ENCODE measurements around the gene LIX1. TPM values are rescaled to one million over a fixed set of nuclear protein-coding genes. Genes with fewer than 3 reads are reported as not detected.

The LIX1 gene
- total RNA-seq, 1 experiment from 2014 or later = not detected

GRCh38 chr5:97071101-97071500 is 71.3 kb downstream of the LIX1 start:
- no peak overlapping the region for H3K4me3 Mint-ChIP-seq (ENCODE audit: unreplicated experiment)
- intact Hi-C loops (cut with micrococcal nuclease) = no loop called here
- POLR2A ChIA-PET = interaction anchor here (0.6 kb wide), 1 partner anchor 110 kb away, joined by 3 read pairs; no protein-coding TSS in a partner anchor
- no peaks in the 10 kb centered on the region for H3K9me3 Mint-ChIP-seq (ENCODE audit: unreplicated experiment)
- H3K4me1 Mint-ChIP-seq (ENCODE audit: insufficient read depth, unreplicated experiment) = no peaks in the 10 kb centered on the region
- CTCF ChIA-PET = interaction anchor here (0.7 kb wide), 1 partner anchor 320 kb away, joined by 3 read pairs; no protein-coding TSS in a partner anchor
- BruUV-seq (replicated peaks) = no TSS peak
- H3K27me3 Mint-ChIP-seq (ENCODE audit: insufficient read depth, unreplicated experiment) = no peaks in the 10 kb centered on the region
- H3K27ac Mint-ChIP-seq (ENCODE audit: low read depth, unreplicated experiment) = no peak overlapping the region
- peak; percentile 70 for DNase-seq (ENCODE audit: unreplicated experiment)
- H3K36me3 Mint-ChIP-seq (ENCODE audit: insufficient read depth, unreplicated experiment) = no peaks in the 10 kb centered on the region
- no peak for TF ChIP-seq CTCF (IDR thresholded peaks at IDR 0.05; ENCODE audit: unreplicated experiment)

GRCh38 chr5:97070234-97070633 is 72.2 kb downstream of the LIX1 start:
- H3K36me3 Mint-ChIP-seq (ENCODE audit: insufficient read depth, unreplicated experiment) = no peaks in the 10 kb centered on the region
- no TSS peak for BruUV-seq (replicated peaks)
- no peak overlapping the region for H3K4me3 Mint-ChIP-seq (ENCODE audit: unreplicated experiment)
- CTCF ChIA-PET = interaction anchor here (0.8 to 1.3 kb wide), 3 partner anchors 28 to 202 kb away, joined by 3 read pairs; no protein-coding TSS in a partner anchor
- no peaks in the 10 kb centered on the region for H3K27me3 Mint-ChIP-seq (ENCODE audit: insufficient read depth, unreplicated experiment)
- H3K9me3 Mint-ChIP-seq (ENCODE audit: unreplicated experiment) = no peaks in the 10 kb centered on the region
- H3K4me1 Mint-ChIP-seq (ENCODE audit: insufficient read depth, unreplicated experiment) = no peaks in the 10 kb centered on the region
- no peak overlapping the region for H3K27ac Mint-ChIP-seq (ENCODE audit: low read depth, unreplicated experiment)
- POLR2A ChIA-PET = no interaction called here
- intact Hi-C loops (cut with micrococcal nuclease) = no loop called here
- no peak for DNase-seq (ENCODE audit: unreplicated experiment)
- TF ChIP-seq CTCF (IDR thresholded peaks at IDR 0.05; ENCODE audit: unreplicated experiment) = no peak

GRCh38 chr5:97067296-97067850 is 75.0 kb downstream of the LIX1 start:
- DNase-seq (ENCODE audit: unreplicated experiment) = no peak
- H3K4me3 Mint-ChIP-seq (ENCODE audit: unreplicated experiment) = no peak overlapping the region
- no peak overlapping the region for H3K27ac Mint-ChIP-seq (ENCODE audit: low read depth, unreplicated experiment)
- intact Hi-C loops (cut with micrococcal nuclease) = no loop called here
- POLR2A ChIA-PET = no interaction called here
- H3K4me1 Mint-ChIP-seq (ENCODE audit: insufficient read depth, unreplicated experiment) = no peaks in the 10 kb centered on the region
- H3K9me3 Mint-ChIP-seq (ENCODE audit: unreplicated experiment) = no peaks in the 10 kb centered on the region
- no peaks in the 10 kb centered on the region for H3K27me3 Mint-ChIP-seq (ENCODE audit: insufficient read depth, unreplicated experiment)
- CTCF ChIA-PET = interaction anchor here (0.6 to 0.7 kb wide), 2 partner anchors 13 to 186 kb away, joined by 3 to 4 read pairs; no protein-coding TSS in a partner anchor
- TF ChIP-seq CTCF (IDR thresholded peaks at IDR 0.05; ENCODE audit: unreplicated experiment) = no peak
- no peaks in the 10 kb centered on the region for H3K36me3 Mint-ChIP-seq (ENCODE audit: insufficient read depth, unreplicated experiment)
- no TSS peak for BruUV-seq (replicated peaks)

GRCh38 chr5:97065475-97065874 is 76.9 kb downstream of the LIX1 start:
- Mint-ChIP-seq H3K4me1 (ENCODE audit: insufficient read depth, unreplicated experiment) (no peaks in the 10 kb centered on the region), H3K27ac (ENCODE audit: low read depth, unreplicated experiment) (no peak overlapping the region), H3K36me3 (ENCODE audit: insufficient read depth, unreplicated experiment) (no peaks in the 10 kb centered on the region), H3K9me3 (ENCODE audit: unreplicated experiment) (no peaks in the 10 kb centered on the region), H3K4me3 (ENCODE audit: unreplicated experiment) (no peak overlapping the region), H3K27me3 (ENCODE audit: insufficient read depth, unreplicated experiment) (no peaks in the 10 kb centered on the region)
- DNase-seq (ENCODE audit: unreplicated experiment) = peak; percentile 8
- intact Hi-C loops (cut with micrococcal nuclease) = no loop called here
- no TSS peak for BruUV-seq (replicated peaks)
- no peak for TF ChIP-seq CTCF (IDR thresholded peaks at IDR 0.05; ENCODE audit: unreplicated experiment)
- ChIA-PET CTCF (interaction anchor here (0.6 to 1.4 kb wide), 3 partner anchors 77 to 323 kb away, joined by 3 read pairs; partner anchors contain the start of gene LIX1), POLR2A (no interaction called here)
